ENCODE data around the gene TLN1.

Gene TLN1

GRCh38 chr9:35753466-35753865, 21.5 kb upstream of the TLN1 start:
- H3K27ac ChIP-seq, result no peak overlapping the region
- TF ChIP-seq CTCF (IDR thresholded peaks at IDR 0.05) (no peak), ZFX (IDR thresholded peaks at IDR 0.05; ENCODE audit: borderline replicate concordance) (no peak)

GRCh38 chr9:35750256-35750531, 18.2 kb upstream of the TLN1 start:
- H3K27ac ChIP-seq, result peak overlapping the region; percentile 92
- TF ChIP-seq ZFX (IDR thresholded peaks at IDR 0.05; ENCODE audit: borderline replicate concordance), result no peak
- TF ChIP-seq CTCF (IDR thresholded peaks at IDR 0.05), result no peak

GRCh38 chr9:35749515-35750255, 17.7 kb upstream of the TLN1 start:
- peak overlapping the region; percentile 92 for H3K27ac ChIP-seq

GRCh38 chr9:35748858-35749514, 17.0 kb upstream of the TLN1 start, which contains the start of the genes GBA2 and RGP1:
Gene GBA2 (minus strand): TSS chr9:35749228. CDS start chr9:35748704, 524 bp downstream.
Gene RGP1 (plus strand): TSS chr9:35749287. CDS start chr9:35749756, 469 bp downstream.
- H3K27ac ChIP-seq, result peak within 1 kb of the TSS; percentile 92
- TF ChIP-seq CTCF (IDR thresholded peaks at IDR 0.05) (no peak), ZFX (IDR thresholded peaks at IDR 0.05; ENCODE audit: borderline replicate concordance) (no peak)

More at GRCh38 chr9:35749515-35750255, 17.7 kb upstream of the TLN1 start:
- TF ChIP-seq CTCF (IDR thresholded peaks at IDR 0.05), result no peak
- TF ChIP-seq ZFX (IDR thresholded peaks at IDR 0.05; ENCODE audit: borderline replicate concordance), result no peak

GRCh38 chr9:35748242-35748857, 16.4 kb upstream of the TLN1 start:
- H3K27ac ChIP-seq, result peak overlapping the region; percentile 92
- TF ChIP-seq ZFX (IDR thresholded peaks at IDR 0.05; ENCODE audit: borderline replicate concordance) (no peak), CTCF (IDR thresholded peaks at IDR 0.05) (no peak)

- peak overlapping the region; percentile 41 for H3K27ac ChIP-seq
- TF ChIP-seq CTCF (IDR thresholded peaks at IDR 0.05) (no peak), ZFX (IDR thresholded peaks at IDR 0.05; ENCODE audit: borderline replicate concordance) (no peak)
Observed at GRCh38 chr9:35746583-35746982, 14.6 kb upstream of the TLN1 start.

- no peak overlapping the region; the same call in 1 of the 2 replicates for H3K27ac ChIP-seq
- TF ChIP-seq CTCF (IDR thresholded peaks at IDR 0.05), result no peak
Observed at GRCh38 chr9:35745569-35745968, 13.6 kb upstream of the TLN1 start.

Data from 22Rv1 (cell line).